Measurements from ENCODE around the gene SIGLEC11.
"Not testable (repeated sequence)": the region's sequence is repeated elsewhere in the genome, so short reads cannot be mapped to it uniquely, and the experiment has no call there.

Gene SIGLEC11

DNA sequence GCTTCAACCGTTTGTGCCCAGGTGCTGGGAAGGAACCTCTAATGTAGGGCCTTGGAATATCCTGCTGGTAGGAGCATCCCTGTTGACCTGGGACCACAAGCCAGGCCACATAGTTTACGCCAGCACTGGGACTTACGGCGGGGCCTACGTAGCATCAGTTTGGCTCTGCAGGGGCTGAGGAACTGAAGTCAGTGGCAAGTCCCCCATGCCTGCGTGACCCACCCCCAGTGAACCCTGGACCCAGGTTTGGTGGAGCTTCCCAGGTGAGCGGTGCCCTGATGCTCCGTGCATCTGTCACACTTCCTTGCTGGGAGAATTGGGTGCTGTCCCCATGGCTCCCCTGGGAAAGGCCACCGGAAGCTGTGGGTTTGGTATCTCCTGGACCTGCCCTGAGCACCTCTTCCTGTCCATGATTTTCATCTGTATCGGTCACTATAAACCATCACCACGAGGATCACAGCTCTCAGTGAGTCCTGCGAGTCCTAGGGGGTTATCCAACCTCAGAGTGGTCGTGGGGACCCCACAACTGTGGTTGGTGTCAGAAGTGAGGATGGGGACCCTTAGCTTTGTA lies 9.9 kb downstream of the SIGLEC11 start:
- DNase-seq, result no peak

DNA sequence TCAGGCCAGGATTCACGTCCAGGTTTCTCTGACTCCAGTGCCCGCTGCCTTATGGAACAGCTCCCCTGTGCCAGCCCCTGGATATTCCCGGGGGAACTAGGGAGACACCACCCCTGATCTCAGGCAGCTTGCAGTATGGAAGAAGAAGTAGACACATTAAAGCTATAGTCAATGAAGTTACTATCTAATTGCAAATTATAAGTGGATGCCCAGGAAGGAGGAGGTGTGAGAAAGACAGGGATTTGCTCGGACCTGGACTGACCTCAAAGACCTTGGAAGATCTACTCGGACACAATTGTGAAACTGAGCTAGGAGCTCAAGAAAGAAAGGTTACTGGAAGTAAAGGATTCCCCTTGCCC lies 10.4 kb downstream of the SIGLEC11 start:
- no peak for DNase-seq

DNA sequence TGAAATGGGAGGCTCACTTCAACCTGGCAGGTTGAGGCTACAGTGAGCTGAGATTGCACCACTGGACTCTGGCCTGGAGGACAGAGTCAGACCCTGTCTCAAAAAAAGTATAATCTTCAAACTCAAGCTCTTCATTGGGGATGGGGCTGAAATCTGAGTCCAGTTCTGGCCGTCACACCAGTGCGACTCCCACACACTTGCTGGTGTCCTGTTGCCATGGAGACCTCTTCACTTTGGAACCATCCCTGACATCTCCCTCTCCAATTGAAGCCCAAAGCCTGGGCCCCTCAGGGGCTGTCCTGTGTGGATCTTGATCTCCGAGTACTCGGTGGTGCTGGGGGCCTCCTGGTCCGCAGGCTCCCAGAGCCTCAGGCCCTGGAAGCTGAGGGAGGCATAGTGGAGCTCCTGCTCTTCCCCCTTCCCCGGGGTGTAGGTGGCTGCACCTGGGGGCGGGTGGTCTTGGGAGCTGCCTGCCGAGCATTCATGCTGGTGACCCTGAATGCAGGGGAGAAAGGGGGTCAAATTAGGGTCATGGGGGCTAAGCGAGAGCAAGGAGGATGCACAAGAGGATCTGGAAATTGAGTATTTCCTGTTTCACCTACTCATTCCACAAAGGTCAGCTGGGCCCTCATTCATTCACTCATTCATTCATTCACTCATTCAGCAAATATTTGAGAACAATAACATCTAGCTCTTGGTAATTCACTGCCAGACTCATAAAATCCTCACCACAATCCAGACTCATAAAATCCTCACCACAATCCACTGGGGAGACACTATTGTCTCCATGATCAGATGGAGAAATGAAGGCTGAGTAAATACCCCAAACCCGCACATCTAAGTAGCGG lies 11.0 kb downstream of the SIGLEC11 start:
- no peak for DNase-seq

DNA sequence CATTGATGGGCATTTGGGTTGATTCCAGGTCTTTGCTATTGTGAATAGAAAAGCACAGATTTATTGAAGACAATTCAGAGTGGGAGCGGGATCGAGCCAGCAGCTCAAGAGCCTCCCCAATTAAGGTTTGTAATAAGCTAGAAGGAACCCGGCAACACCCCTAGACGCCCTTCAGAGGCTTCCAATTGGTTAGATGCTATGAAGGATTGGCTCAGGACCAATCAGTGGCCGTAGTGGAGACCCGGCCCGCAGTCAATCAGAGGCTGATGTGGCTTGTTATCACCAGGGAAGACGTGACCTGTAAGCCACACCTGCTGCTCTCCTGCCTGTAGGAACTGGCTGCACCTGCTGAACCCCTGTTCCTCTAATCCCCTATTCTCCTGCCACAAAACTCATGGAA lies 14.6 kb downstream of the SIGLEC11 start:
- DNase-seq, result no peak

DNA sequence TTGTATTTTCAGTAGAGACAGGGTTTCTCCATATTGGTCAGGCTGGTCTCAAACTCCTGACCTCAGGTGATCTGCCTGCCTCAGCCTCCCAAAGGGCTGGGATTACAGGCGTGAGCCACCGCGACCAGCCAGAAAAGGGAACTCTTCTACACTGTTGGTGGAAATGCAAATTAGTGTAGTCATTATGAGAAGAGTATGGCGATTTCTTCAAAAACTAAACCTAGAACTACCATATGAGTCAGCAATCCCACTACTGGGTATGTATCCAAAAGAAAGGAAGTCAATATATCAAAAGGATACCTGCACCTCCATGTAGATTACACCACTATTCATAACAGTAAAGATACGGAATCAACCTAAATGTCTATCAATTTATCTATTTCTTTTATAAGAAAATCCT lies 16.4 kb downstream of the SIGLEC11 start:
- DNase-seq, result not testable (repeated sequence)

DNA sequence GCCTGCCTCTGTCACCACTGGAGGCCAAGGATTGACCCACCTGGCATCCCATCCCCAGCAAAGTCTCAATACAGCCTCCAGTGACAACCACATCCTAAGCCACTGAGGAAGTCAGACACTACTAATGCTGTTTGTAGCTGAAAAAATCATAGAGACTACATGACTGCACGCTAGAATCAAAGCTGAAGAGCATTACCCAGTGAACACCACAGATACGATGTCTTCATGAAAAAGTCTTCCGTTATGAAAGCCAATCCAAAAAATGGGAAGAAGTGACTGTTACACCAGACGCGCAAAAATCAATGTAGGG lies 20.5 kb downstream of the SIGLEC11 start:
- no peak for DNase-seq

DNA sequence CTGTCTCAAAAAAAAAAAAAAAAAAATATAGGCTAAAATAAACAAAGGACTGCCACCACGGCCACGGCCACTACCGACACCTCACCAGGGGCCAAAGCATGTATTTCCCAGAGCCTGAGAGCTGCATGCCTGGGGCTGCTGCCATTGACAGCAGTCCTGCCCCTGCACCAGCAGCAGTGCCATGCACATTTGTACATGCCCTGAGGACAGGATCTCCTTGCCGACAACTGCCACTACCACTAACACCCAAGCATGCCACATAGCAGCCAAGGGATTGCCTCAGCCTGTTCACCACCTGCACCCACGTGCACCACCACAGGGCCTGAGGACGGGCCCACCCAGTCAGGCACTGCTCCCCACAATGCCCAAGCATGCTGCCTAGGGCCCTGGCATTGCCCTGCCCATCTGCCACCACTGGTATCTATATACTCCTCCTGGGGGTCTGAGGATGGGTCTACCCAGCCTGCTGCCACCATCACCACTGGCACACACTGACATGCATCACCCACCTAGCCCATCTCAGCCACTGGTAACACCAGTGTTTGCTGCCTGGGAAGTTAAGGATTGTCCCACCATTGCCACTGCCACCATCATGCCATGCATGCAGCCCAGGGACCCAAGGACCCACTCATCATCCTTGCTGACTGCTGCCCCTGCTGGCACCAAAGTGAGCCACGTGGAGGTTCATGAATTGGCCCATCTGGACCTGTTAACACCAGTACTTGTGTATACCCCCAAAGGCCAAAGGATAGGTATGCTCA lies 21.1 kb downstream of the SIGLEC11 start:
- DNase-seq, result no peak

DNA sequence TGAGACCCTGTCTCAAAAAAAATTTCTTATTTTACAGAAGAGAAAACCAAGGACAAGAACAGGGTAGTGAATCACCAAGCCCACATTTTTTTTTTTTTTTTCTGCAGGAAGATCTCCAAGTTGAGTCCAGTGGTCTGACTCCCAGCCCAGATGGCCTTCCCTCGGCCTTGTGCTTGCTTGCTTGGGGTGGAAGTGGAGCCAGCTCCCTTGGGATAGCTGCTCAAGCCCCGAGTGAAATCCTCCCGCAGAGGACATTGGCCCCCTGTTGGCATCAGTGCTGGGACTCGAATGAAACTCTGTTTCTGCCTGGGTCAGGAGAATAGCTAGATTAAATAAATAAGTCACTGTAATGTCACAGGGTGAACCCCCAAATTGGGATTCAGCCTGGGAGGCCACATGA lies 22.3 kb downstream of the SIGLEC11 start:
- DNase-seq, result no peak

DNA sequence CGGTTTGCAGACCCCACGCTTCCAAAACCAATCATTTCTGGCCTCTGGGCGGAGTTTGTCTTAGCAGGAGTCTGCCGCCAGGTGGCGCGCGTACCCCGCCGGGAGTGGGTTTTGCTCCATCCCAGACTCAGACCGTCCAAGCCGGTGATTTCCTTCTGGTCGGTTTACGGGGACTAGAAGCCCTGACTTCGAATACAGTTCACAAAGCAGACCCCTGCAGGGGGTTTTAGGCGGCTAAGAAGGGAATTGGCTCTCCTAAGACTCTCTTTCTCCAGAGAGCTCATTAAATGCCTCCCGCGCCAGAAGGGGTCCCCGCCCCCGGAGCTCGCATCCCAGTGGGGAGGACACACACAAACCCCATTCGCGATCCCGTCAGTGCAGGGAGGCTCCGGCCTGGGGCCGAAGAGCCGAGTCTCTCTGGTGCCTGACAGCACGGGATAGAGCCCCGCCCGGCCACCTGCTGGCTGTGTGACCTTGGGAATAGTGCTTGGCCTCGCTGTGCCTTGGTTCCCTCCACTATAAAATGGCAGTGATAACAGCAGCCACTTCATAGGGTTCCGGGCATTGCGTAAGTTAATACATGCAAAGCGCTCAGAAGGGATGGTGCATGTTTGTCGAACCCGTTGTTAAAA lies 23.1 kb downstream of the SIGLEC11 start:
- DNase-seq, result peak; percentile 74

DNA sequence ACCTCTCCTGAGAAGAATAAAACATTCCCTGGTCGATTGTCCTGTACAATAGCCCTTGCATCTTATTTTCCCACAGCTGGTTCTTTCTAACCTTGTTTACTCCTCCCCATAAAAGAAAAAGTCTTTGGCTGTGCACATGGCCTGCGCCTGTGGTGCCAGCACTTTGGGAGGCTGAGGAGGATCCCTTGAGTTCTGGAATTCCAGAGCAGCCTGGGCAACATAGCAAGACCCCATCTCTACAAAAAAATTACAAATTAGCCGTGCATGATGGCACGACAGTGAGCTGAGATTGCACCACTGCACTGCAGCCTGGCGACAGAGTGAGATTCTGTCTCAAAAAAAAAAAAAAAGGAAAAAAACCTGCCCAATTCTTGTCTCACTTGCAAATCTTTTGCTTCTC lies 24.4 kb downstream of the SIGLEC11 start:
- no peak for DNase-seq

DNA sequence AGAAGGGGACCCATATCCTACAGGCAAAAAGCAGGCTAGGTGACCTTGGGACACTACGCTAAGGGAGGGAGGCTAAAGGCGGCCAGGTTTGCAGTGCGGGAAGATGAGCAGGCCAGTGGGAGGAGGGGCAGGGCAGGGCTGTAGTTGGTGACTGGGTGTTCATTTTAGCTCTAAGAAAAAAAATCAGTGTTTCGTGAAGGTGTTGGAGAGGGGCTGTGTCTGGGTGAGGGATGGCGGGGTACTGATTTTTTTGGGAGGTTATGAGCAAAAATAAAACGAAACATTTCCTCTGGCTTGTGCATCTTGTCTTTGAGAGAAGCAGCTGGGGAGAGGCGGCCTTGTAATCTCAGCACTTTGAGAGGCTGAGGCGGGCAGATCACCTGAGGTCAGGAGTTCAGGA lies 27.3 kb downstream of the SIGLEC11 start:
- no peak for DNase-seq

DNA sequence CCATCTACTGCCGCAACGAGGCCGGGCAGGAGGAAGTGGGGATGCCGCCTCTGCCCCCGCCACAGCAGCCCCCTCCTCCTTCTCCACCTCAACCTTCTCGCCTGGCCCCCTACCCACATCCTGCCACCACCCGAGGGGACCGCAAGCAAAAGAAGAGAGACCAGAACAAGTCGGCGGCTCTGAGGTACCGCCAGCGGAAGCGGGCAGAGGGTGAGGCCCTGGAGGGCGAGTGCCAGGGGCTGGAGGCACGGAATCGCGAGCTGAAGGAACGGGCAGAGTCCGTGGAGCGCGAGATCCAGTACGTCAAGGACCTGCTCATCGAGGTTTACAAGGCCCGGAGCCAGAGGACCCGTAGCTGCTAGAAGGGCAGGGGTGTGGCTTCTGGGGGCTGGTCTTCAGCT lies 28.2 kb downstream of the SIGLEC11 start:
- DNase-seq, result peak; percentile 47

DNA sequence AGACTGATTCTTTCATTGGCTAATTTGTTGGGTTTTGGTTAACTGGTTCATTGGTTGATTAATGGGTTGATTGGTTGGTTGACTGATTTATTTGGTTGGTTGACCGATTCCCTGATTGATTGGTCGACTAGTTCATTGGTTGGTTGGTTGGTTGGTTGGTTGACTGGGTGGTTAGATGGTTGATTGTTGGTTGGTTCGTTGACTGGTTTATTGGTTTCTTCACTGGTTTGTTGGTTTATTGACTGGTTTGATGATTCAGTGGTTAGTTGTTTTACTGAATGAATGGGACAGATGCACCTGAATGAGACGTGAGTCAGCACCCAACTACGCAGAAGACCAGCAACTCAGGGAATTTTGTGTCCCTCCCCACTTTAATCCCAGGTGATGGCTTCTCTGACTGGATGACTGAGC lies 28.9 kb downstream of the SIGLEC11 start:
- no peak for DNase-seq

DNA sequence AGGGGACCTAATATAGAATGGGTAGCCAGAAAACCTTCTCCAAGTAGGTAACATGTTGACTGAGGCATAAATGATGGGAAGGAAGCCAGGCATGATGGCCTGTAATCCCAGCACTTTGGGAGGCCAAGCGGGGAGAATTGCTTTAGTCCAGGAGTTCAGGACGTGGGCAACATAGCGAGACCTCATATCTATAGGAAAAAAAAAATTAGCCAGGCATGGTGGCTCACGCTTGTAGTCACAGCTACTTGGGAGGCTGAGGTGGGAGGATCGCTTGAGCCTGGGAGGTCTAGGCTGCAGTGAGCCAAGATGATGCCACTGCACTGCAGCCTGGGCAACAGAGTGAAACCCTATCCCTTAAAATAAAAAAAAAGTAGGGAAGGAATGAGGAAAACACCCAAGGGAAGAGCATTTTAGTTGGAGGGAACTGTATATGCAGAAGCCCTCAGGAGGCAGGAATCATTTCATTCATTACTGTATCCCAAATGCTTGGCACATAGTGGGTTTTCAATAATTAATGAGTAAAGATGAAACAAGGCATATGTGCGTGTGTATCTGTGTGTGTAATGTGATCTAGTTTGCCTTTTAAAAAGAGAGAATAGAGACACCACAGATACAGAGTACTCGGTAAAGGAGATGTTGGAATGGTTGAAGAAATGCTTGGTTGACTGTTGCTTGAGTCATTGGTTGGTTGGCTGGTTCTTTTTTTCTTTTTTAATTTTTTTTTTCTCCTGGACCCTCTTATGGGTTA lies 29.5 kb downstream of the SIGLEC11 start:
- DNase-seq, result no peak

DNA sequence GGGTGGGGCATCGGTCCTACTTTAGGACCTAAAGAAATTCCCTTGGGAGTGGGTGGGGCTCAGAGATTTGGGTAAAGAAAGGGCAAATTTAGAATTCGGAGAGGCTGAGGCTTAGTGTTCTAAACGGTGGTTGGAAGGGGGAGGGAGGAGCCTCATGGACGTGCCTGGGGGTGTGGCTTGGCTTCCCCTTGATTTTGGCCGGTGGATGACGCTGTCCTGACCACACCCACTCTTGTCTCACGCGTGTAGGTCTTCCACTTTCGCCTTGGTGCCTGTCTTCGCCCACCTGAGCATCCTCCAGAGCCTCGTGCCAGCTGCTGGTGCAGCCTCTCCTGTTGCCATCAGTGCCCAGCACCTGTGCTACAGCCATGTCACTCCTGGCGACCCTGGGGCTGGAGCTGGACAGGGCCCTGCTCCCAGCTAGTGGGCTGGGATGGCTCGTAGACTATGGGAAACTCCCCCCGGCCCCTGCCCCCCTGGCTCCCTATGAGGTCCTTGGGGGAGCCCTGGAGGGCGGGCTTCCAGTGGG lies 30.4 kb downstream of the SIGLEC11 start:
- peak; percentile 49 for DNase-seq

DNA sequence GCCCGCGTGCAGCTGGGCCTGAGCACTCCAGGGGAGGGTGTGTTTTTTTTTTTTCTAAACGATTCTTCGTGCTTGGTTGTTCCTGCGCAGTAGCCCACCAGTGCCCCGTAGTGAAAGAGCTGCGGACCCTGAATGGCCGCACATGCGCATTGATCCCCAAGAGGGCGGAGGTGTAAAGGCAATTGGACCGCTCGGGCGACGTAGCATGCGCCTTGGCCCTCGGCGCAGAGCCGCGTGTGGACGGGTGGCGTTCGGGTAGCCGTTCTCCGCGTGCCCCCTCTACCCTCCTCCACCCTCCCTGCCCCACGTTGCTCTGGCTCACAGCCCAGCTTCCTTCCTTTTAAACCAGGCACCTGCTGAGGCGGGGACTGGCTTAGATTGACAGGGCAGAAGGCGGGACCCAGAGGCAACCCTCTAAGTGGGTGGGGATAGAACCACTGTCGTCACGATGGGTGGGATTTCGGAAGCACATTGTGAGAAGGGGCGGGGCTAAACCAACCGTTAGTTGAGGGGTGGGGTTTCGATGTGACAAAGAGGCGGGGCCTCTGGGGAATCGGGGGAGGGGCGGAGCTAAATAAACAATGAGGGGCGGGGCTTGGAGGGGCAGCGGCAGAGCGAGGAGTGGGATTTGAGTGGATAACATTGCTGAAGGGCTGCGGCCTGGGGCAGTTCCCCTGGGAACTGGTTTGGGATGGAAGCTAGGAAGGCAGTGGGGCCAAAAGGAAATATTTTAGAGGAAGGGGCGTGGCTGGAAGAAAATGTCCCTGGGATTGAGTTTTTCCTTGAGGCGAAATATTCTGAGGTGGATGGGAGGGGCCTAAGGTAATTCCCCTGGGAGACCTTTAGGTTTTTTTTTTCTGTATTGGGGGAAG lies 31.1 kb downstream of the SIGLEC11 start:
- DNase-seq, result peak; percentile 97

DNA sequence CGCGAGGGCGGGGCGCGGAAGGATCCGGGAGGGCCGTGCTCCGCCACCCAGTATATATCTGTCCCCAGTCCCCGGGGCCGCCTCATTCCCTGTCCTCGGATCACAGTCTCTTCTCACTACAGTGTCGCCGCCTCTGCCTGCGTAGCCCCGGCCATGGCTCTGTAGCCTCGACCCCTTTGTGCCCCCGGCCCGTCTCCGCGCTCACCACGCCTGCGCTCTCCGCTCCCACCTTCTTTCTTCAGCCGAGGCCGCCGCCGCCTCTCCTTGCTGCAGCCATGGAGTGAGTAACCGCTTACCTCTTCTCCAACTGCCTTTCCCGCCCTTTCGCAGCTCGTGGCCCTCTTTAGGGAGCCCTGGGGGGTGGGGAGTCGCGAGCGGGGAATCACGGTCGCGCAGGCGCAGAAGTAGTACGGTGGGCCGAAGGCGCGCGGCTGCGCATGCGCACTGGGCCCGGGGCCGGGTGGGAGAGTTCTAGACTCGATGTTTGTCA lies 31.8 kb downstream of the SIGLEC11 start, which contains the start of the genes ATF5 and NUP62:
Gene ATF5, plus strand, starts transcription at position 85 of the 490 bp plus-strand sequence. CDS start 1,646 bp downstream, outside the sequence.
Gene NUP62, minus strand, starts transcription at position 384 of the 490 bp plus-strand sequence. CDS start 19,697 bp downstream, outside the sequence.
- DNase-seq, result peak; percentile 90

DNA sequence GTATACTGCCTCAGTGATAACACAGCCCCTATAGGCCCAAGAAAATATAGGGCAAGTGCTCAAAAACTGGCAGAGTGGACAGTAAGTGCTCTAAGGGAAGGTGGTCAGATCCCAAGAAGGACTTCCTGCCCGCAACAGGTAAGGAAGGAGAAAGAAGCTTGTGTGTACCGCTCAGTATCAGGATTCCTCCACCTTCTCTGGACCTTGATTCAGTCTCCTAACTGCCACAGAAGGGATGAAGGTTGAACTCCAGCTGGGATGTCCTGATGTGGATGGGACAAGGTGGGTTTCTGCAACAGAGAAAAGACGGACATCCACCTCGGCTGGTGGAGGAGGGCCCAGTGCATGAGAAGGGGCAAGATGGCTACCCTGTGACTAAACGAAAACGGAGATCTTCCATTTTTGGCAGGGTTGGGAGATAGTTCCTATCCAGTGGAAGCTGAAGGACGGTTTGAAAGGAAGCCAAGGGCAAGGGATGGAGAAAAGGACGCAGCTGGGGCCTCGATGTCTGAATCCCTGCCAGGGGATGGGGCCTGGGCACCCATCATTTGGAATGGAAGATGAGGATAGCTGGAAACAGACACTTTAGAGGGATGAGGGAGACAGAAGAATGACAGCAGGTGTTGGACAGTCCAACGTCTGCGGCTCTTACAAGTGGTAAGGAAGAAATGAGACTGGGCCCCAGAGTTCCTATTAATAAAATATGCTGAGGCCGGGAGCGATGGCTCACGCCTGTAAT lies 33.3 kb downstream of the SIGLEC11 start:
- DNase-seq, result no peak

DNA sequence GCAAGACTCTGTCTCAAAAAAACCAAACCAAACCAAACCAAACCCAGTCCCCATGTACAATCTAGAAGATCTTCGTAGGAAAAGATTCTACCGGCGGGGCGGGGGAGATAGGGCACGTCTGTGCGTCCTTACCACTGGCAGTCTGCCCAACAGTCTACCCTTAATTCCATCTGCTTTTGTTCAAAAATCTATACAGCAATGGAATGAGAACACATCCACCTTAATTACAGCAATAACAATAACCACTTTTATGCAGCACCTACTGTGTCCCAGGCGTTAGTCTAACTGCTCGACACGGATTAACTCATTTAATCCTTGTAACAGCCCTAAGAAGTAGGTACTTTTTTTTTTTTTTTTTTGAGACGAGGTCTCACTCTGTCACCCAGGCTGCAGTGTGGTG lies 34.5 kb downstream of the SIGLEC11 start:
- DNase-seq, result no peak

DNA sequence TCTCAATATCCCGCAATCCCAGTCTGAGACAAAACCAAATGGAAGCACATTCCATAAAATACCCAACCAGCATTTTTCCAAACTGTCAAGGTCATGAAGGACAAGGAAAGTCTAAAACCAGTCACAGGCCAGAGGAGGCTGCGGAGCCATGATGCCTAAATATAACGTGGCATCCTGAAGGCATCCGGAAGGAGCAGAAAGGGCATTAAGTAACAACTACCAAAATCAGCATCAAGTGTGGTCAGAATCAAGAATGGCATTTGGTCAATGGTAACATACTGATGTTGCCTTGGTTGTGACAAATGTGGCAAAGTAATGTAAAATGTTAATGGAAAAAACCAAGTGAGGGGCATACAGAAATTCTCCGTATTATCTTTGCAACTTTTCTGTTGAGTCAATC lies 35.5 kb downstream of the SIGLEC11 start:
- no peak for DNase-seq

DNA sequence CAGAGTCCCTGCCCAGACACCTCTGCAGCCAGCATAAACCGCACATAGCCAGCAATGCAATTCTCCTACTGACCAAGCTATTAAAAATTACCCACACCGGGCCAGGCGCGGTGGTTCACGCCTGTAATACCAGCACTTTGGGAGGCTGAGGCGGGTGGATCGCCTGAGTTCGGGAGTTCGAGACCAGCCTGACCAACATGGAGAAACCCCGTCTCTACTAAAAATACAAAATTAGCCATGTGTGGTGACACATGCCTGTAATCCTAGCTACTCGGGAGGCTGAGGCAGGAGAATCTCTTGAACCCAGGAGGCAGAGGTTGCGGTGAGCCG lies 36.1 kb downstream of the SIGLEC11 start:
- not testable (repeated sequence) for DNase-seq
